ENCODE measurements around the gene TTYH3. TPM values are rescaled to one million over a fixed set of nuclear protein-coding genes. Genes with fewer than 3 reads are reported as not detected.

The TTYH3 gene
- total RNA-seq, 1 donor from 2014 or later = 106 TPM

DNA sequence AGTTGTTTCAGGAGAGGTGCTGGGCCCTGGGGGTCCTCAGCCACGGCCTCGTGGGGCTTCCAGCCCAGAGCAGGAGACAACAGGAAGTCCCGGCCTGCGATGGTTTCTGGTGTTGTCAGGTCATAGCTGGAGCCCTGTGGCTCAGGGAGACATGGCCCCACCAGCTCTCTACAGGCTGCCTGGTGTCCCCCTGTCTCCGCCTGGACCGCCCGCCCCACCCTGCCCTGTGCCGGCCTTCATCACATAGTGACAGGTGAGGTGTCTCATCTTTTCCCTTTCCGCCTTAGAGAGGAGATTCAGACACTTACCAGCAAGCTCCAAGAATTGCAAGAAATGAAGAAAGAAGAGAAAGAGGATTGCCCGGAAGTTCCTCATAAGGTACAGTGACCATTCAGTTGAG lies 37.2 kb upstream of the TTYH3 start:
- no peaks in the 10 kb centered on the region for H3K27me3 ChIP-seq (ENCODE audit: control insufficient read depth, insufficient read depth, low read length)
- TF ChIP-seq, protein P1, sequence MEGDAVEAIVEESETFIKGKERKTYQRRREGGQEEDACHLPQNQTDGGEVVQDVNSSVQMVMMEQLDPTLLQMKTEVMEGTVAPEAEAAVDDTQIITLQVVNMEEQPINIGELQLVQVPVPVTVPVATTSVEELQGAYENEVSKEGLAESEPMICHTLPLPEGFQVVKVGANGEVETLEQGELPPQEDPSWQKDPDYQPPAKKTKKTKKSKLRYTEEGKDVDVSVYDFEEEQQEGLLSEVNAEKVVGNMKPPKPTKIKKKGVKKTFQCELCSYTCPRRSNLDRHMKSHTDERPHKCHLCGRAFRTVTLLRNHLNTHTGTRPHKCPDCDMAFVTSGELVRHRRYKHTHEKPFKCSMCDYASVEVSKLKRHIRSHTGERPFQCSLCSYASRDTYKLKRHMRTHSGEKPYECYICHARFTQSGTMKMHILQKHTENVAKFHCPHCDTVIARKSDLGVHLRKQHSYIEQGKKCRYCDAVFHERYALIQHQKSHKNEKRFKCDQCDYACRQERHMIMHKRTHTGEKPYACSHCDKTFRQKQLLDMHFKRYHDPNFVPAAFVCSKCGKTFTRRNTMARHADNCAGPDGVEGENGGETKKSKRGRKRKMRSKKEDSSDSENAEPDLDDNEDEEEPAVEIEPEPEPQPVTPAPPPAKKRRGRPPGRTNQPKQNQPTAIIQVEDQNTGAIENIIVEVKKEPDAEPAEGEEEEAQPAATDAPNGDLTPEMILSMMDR (IDR thresholded peaks at IDR 0.05; ENCODE audit: insufficient read depth, low read length, poor library complexity, severe bottlenecking) = no peak
- peaks cover 3% of the 10 kb centered on the region for H3K36me3 ChIP-seq (ENCODE audit: control insufficient read depth, insufficient read depth, low read length)
- H3K4me3 ChIP-seq (ENCODE audit: low read depth, low read length) = no peak overlapping the region
- DNase-seq (ENCODE audit: low read depth) = no peak

DNA sequence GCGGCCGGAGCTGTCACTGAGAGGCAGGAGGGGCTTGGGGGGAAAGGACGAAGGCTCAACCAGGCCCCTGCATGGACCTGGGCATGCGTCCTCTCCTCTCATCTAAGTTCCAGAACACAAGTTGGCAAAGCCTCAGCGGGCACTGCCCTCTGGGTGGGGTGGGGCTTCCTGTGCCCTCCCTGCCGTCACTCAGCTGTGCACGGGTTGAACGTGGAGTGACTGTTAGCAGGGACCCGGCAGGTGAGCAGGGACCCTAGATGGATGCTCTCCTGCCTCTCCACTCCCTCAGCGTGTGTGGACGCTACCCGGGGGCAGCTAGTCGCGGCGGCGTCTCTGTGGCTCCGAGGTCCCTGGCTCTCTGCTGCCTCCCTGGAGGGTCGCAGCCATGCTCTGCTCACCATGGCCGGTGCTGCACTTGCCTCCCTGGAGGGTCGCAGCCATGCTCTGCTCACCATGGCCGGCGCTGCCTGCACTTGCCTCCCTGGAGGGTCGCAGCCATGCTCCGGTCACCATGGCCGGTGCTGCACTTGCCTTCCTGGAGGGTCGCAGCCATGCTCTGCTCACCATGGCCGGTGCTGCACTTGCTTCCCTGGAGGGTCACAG lies 36.4 kb upstream of the TTYH3 start:
- Histone ChIP-seq H3K4me3 (ENCODE audit: low read depth, low read length) (no peak overlapping the region), H3K27me3 (ENCODE audit: control insufficient read depth, insufficient read depth, low read length) (no peaks in the 10 kb centered on the region), H3K36me3 (ENCODE audit: control insufficient read depth, insufficient read depth, low read length) (peaks cover 3% of the 10 kb centered on the region)
- TF ChIP-seq, protein P1 (IDR thresholded peaks at IDR 0.05; ENCODE audit: insufficient read depth, low read length, poor library complexity, severe bottlenecking) = no peak
- no peak for DNase-seq (ENCODE audit: low read depth)

DNA sequence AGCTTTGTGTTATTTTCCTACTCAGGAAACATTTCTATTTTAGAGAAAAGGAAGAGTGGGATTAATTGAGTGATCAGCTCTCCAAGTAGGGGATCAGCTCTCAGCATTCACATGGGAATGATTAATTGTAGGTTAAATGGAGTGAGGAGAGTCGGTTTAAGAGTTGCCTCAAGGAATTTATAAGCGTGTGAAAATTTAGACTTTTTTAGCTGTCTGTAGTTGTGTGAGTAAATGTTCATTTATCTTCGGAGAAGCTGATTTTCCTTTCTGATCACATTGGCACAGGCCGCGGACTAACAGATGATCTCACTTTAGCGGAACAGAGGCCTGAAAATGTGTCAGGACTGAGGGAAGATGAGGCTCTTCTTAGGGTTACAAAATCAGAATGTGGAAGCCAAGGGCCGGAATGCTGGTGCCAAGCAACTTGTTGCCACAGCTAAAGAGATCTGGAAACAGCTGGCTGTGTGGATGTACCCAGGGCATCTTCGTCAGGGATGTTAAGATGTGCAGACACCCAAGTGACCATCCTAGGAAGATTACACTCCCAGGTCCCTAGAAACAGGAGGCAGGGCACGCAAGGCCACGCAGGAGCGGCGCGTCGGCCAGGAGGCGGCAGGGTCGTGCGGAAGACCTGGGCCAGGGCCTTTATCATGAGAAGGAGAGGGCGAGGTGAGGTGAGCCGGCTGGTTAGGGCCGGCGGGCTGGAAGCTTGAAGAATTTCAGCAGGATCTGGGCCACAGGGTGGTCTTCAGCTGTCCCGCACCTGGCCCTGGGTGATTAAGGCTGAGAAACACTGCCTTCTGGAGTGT lies 35.1 kb upstream of the TTYH3 start:
- TF ChIP-seq, protein P1 (IDR thresholded peaks at IDR 0.05; ENCODE audit: insufficient read depth, low read length, poor library complexity, severe bottlenecking) = no peak
- no peaks in the 10 kb centered on the region for H3K27me3 ChIP-seq (ENCODE audit: control insufficient read depth, insufficient read depth, low read length)

DNA sequence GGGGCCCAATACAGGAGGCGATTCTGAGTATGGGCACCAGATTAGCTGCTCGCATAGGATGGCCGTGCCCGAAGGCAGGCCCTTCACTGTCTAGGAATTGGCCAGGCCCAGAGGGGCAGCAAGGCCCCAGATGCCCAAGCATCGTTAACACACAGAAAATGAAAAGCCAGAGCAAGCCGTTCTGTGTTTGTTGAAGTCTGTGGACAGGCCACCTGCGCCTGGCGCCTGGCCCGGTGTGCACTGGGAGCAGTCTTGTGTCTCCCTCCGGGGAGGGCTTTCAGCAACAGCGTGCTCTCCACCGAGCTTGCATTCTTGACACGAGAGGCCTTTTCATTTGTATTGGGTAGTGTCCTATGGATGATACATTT lies 34.5 kb upstream of the TTYH3 start:
- peaks cover 4% of the 10 kb centered on the region for H3K36me3 ChIP-seq (ENCODE audit: control insufficient read depth, insufficient read depth, low read length)
- TF ChIP-seq, protein P1 (IDR thresholded peaks at IDR 0.05; ENCODE audit: insufficient read depth, low read length, poor library complexity, severe bottlenecking) = no peak
- H3K27me3 ChIP-seq (ENCODE audit: control insufficient read depth, insufficient read depth, low read length) = no peaks in the 10 kb centered on the region
- no peak for DNase-seq (ENCODE audit: low read depth)
- no peak overlapping the region for H3K4me3 ChIP-seq (ENCODE audit: low read depth, low read length)

More for the DNA sequence above, 35.1 kb upstream of the TTYH3 start:
- peaks cover 4% of the 10 kb centered on the region for H3K36me3 ChIP-seq (ENCODE audit: control insufficient read depth, insufficient read depth, low read length)
- no peak overlapping the region for H3K4me3 ChIP-seq (ENCODE audit: low read depth, low read length)
- DNase-seq (ENCODE audit: low read depth) = no peak

DNA sequence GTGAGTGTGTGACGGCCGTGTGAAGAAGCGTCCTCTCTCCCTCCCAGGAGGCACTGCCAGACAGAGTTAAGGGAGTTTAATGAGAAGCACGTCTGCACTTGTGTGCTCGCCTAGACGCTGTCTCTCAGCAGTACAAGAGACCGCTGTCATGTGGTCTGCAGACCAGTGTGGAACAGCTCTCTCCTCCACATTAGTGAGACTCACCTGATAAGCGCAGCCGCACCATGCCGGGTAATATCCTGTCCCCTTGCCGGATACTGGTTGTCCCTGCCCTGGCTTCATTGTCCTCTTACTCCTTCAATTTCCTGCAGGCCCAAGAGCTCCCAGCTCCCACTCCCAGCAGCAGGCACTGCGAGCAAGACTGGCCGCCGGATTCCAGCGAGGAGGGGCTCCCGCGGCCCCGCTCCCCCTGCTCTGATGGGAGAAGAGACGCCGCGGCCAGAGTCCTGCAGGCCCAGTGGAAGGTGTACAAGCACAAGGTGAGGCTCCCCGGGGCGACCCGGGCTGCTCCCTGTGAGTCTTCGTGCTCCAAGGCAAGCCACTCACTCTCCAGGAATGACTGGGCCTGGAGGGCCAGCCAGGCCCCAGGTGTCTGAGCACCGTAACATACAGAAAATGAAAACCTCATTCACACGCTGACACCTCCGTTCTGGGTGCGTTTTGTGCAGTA lies 33.5 kb upstream of the TTYH3 start:
- H3K36me3 ChIP-seq (ENCODE audit: control insufficient read depth, insufficient read depth, low read length) = peaks cover 4% of the 10 kb centered on the region
- no peak overlapping the region for H3K4me3 ChIP-seq (ENCODE audit: low read depth, low read length)
- no peaks in the 10 kb centered on the region for H3K27me3 ChIP-seq (ENCODE audit: control insufficient read depth, insufficient read depth, low read length)
- DNase-seq (ENCODE audit: low read depth) = no peak
- TF ChIP-seq, protein P1 (IDR thresholded peaks at IDR 0.05; ENCODE audit: insufficient read depth, low read length, poor library complexity, severe bottlenecking) = no peak

Data from kidney epithelial cell (primary cell).